HG03175 (cell line): Measurements from ENCODE around the gene MCTP1.
"Not testable (repeated sequence)": the region's sequence is repeated elsewhere in the genome, so short reads cannot be mapped to it uniquely, and the experiment has no call there.

Experiments
- ATAC-seq: cut with Tn5 transposase; IDR thresholded peaks from one replicate; pipeline ENCODE4 v1.9.1; 2021; ENCODE audit warnings: mild to moderate bottlenecking, moderate library complexity; ENCODE audit not compliant: unreplicated experiment

MCTP1 gene

GRCh38 chr5:95043234-95043633, 241.7 kb downstream of the MCTP1 start:
- ATAC-seq = no peak

GRCh38 chr5:95042037-95042436, 242.9 kb downstream of the MCTP1 start:
- ATAC-seq = no peak

- peak; percentile 56 for ATAC-seq
Measured at GRCh38 chr5:95035891-95036685, 248.8 kb downstream of the MCTP1 start.

- ATAC-seq = no peak
Measured at GRCh38 chr5:95032801-95033200, 252.1 kb downstream of the MCTP1 start.

GRCh38 chr5:95029569-95030366, 255.1 kb downstream of the MCTP1 start:
- ATAC-seq = peak; percentile 40

- ATAC-seq = peak; percentile 23
Measured at GRCh38 chr5:95027775-95028174, 257.1 kb downstream of the MCTP1 start.

GRCh38 chr5:95027151-95027721, 257.7 kb downstream of the MCTP1 start:
- peak; percentile 22 for ATAC-seq

GRCh38 chr5:95026718-95027117, 258.2 kb downstream of the MCTP1 start:
- no peak for ATAC-seq

GRCh38 chr5:95022967-95023695, 261.8 kb downstream of the MCTP1 start:
- peak; percentile 78 for ATAC-seq

- no peak for ATAC-seq
Measured at GRCh38 chr5:95020345-95020744, 264.5 kb downstream of the MCTP1 start.

- ATAC-seq = peak; percentile 38
Measured at GRCh38 chr5:95018946-95019345, 265.9 kb downstream of the MCTP1 start.

- ATAC-seq = no peak
Measured at GRCh38 chr5:95018511-95018910, 266.4 kb downstream of the MCTP1 start.

GRCh38 chr5:95009812-95010211, 275.1 kb downstream of the MCTP1 start:
- no peak for ATAC-seq

GRCh38 chr5:95007921-95008597, 276.8 kb downstream of the MCTP1 start:
- peak; percentile 80 for ATAC-seq

- ATAC-seq = no peak
Measured at GRCh38 chr5:95005811-95006210, 279.1 kb downstream of the MCTP1 start.

GRCh38 chr5:94998670-94999069, 286.2 kb downstream of the MCTP1 start:
- no peak for ATAC-seq

GRCh38 chr5:94994537-94994936, 290.4 kb downstream of the MCTP1 start:
- ATAC-seq = not testable (repeated sequence)

GRCh38 chr5:94993491-94993890, 291.4 kb downstream of the MCTP1 start:
- ATAC-seq = no peak

- ATAC-seq = peak; percentile 81
Measured at GRCh38 chr5:94992325-94992724, 292.6 kb downstream of the MCTP1 start.

- no peak for ATAC-seq
Measured at GRCh38 chr5:94983861-94984535, 300.9 kb downstream of the MCTP1 start.
